Measurements from ENCODE around the gene LBH. TPM values are rescaled to one million over a fixed set of nuclear protein-coding genes. Genes with fewer than 3 reads are reported as not detected.

LBH gene
- total RNA-seq, 1 experiment from 2014 or later, result 1.2 TPM

- ChIA-PET RAD21 (ENCODE audit: low non-redundant PET in 1 of 2, low total read pairs in 2 of 2, uncharacterized antibody in 2 of 2, unreplicated experiment in 2 of 2) (no interaction called here), CTCF (no interaction called here), POLR2A (no interaction called here)
- no peaks in the 10 kb centered on the region for H4K20me1 ChIP-seq (ENCODE audit: insufficient read depth)
- intact Hi-C loops (cut with micrococcal nuclease), result no loop called here
- TF ChIP-seq SRF (IDR thresholded peaks at IDR 0.05; ENCODE audit: low read depth) (no peak), ZBTB33 (IDR thresholded peaks at IDR 0.05; ENCODE audit: extremely low read depth, insufficient replicate concordance, low read length) (no peak), SP1 (IDR thresholded peaks at IDR 0.05; ENCODE audit: low read depth) (no peak), ATF3 (IDR thresholded peaks at IDR 0.05) (no peak), EGR1 (IDR thresholded peaks at IDR 0.05; ENCODE audit: low read depth) (no peak), EZH2phosphoT487 (IDR thresholded peaks at IDR 0.05; ENCODE audit: borderline replicate concordance) (no peak), MAX (IDR thresholded peaks at IDR 0.05) (no peak)
- no peak overlapping the region for H3K4me2 ChIP-seq (ENCODE audit: low read length)
- DNase-seq (ENCODE audit: low read depth, low spot score) (no peak), ATAC-seq (no peak)
- H3K4me1 ChIP-seq (ENCODE audit: control insufficient read depth in 1 of 2, insufficient read depth in 2 of 2, low read length in 2 of 2), result no peaks in the 10 kb centered on the region
- H3K27me3 ChIP-seq (ENCODE audit: insufficient read depth, low read length), result no peaks in the 10 kb centered on the region
- no peaks in the 10 kb centered on the region for H3K9me2 ChIP-seq (ENCODE audit: insufficient read depth)
- no peaks in the 10 kb centered on the region for H3K79me2 ChIP-seq (ENCODE audit: insufficient read depth, low read length)
- BruUV-seq (replicated peaks), result no TSS peak
- no peaks in the 10 kb centered on the region for H3K36me3 ChIP-seq (ENCODE audit: control insufficient read depth in 1 of 2, insufficient read depth in 2 of 2, low read length in 2 of 2)
- no peak overlapping the region for H3K9ac ChIP-seq (ENCODE audit: low read length)
- no peak overlapping the region for H2AFZ ChIP-seq (ENCODE audit: low read depth, low read length, poor library complexity, severe bottlenecking)
- no peak overlapping the region for H3K4me3 ChIP-seq (replicated peaks in 1 of 2; ENCODE audit: low read depth in 1 of 2, low read length in 2 of 2)
- no peak overlapping the region for H3K27ac ChIP-seq (ENCODE audit: low read depth, low read length)
- no peaks in the 10 kb centered on the region for H3K9me3 ChIP-seq (ENCODE audit: control insufficient read depth in 1 of 2, insufficient read depth in 1 of 2, low read depth in 1 of 2, low read length in 2 of 2)
Measured at GRCh38 chr2:30287190-30287840, 56.0 kb downstream of the LBH start.
